GM19468 (cell line): ENCODE results near the gene ADGRG1.
"Not testable (repeated sequence)": the region's sequence is repeated elsewhere in the genome, so short reads cannot be mapped to it uniquely, and the experiment has no call there.

ENCODE experiments used
- ATAC-seq: cut with Tn5 transposase; IDR thresholded peaks from one replicate; pipeline ENCODE4 v1.9.1; 2021; ENCODE audit warnings: mild to moderate bottlenecking, moderate library complexity, moderate number of reproducible peaks; ENCODE audit not compliant: unreplicated experiment; ENCODE audit errors: extremely low read depth

Gene ADGRG1

GRCh38 chr16:57628008-57628781, at the start of gene ADGRG1:
TSS of gene ADGRG1 (plus strand) at chr16:57628630. CDS start at chr16:57650288, 21,658 bp downstream.
- ATAC-seq, result no peak

- no peak for ATAC-seq
Observed at GRCh38 chr16:57579361-57579665, 49.1 kb upstream of the ADGRG1 start.

GRCh38 chr16:57585051-57585687, 43.3 kb upstream of the ADGRG1 start:
- ATAC-seq, result no peak

GRCh38 chr16:57588831-57589230, 39.6 kb upstream of the ADGRG1 start:
- no peak for ATAC-seq

- no peak for ATAC-seq
Observed at GRCh38 chr16:57589374-57589773, 39.1 kb upstream of the ADGRG1 start.

DNA sequence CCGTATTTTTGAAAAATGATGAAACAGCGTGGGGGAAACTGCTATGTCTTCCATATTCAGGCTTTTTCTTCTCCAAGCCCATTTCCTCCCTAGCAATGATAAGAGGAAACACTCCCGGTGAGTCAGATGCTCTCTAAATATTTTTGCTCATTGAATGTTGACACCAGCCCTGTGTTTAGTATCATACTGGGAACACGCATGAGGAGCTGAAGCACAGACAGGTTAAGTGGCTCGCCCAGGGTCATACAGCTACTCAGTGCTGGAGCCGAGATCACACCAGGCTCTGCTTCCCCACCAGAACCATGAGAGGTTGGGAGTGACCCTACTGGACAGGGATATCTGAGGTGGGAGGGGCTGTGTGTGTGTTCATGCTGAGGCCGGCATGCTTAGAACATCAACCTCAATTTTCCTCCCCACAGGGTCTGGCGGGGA, 37.8 kb upstream of the ADGRG1 start:
- ATAC-seq, result no peak

GRCh38 chr16:57591086-57591869, 37.2 kb upstream of the ADGRG1 start:
- peak; percentile 42 for ATAC-seq

DNA sequence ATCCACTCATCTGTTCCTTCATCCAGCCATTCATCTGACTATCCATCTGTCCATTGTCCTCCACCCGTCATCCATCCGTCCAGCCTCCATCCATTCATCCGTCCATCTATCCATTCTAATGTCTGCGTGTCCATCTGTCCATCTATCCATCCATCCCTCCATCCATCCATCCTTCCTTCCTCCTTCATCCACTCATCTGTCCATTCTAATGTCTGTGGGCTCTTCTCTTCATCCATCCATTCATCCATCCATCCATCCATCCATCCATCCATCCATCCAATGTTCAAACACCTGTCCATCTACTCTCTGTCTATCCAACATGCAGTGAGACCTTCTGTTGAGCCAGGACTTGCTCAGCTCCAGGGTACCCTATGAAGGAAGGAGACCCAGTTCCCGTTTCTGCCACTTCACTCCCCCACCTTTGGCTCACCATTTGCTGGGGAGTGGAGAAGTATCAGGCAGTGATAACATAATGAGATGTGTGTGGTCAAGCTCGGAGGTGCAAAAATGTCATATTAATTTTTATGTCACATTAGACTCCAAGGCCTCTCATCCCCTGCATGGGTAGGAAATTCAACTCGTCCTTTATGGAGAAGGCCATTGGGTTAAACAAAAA, 36.5 kb upstream of the ADGRG1 start:
- no peak for ATAC-seq

DNA sequence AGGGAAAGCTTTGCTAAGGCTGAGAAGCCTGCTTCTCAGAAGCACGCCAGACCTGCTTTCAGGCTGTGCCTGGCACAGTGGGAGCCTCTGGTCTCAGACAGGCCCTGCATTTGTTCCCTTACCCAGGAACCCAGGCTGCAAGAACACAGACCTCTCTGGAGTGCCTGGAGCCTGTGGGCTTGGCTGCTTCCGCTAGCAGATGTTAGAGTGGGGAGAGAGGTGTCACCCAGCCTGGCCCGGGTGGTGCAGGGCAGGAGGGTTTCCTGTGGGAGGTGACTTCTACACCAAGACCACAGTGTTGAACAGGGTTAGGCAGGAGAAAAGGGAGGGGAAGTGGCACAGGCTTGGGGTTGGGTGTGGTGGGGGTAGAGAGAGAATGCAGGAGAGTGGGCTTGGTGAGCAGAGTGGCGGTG, 35.8 kb upstream of the ADGRG1 start:
- no peak for ATAC-seq

GRCh38 chr16:57593021-57593420, 35.4 kb upstream of the ADGRG1 start:
- no peak for ATAC-seq

- no peak for ATAC-seq
Observed at GRCh38 chr16:57593990-57594389, 34.4 kb upstream of the ADGRG1 start.

DNA sequence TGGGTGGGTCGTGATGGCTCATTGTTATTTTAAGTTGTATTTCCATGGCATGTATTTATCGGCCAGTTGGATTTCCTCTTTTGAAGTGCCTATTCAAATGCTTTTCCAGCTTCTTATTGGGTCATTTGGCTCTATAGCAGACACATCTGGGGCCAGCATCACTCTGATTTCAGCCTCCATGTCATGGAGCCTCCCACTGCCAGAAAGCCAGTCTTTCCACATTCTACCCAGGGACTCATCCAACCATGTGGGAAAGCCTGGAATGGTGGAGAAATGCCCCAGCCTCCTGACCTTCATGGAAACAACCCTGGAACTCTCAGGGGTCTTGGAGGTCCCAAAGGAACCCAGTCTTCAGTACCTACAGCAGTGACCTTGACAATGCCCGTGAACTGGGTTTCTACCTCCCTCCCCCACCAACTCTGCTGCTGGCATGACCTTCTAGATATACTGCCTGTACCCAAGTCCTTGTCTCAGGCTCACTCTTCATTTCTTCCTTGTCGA, 33.8 kb upstream of the ADGRG1 start:
- ATAC-seq, result no peak

GRCh38 chr16:57596234-57596633, 32.2 kb upstream of the ADGRG1 start:
- ATAC-seq, result not testable (repeated sequence)

GRCh38 chr16:57598437-57598836, 30.0 kb upstream of the ADGRG1 start:
- no peak for ATAC-seq

- ATAC-seq, result no peak
Observed at GRCh38 chr16:57600048-57600835, 28.2 kb upstream of the ADGRG1 start.

GRCh38 chr16:57600952-57601580, 27.4 kb upstream of the ADGRG1 start:
- ATAC-seq, result no peak

DNA sequence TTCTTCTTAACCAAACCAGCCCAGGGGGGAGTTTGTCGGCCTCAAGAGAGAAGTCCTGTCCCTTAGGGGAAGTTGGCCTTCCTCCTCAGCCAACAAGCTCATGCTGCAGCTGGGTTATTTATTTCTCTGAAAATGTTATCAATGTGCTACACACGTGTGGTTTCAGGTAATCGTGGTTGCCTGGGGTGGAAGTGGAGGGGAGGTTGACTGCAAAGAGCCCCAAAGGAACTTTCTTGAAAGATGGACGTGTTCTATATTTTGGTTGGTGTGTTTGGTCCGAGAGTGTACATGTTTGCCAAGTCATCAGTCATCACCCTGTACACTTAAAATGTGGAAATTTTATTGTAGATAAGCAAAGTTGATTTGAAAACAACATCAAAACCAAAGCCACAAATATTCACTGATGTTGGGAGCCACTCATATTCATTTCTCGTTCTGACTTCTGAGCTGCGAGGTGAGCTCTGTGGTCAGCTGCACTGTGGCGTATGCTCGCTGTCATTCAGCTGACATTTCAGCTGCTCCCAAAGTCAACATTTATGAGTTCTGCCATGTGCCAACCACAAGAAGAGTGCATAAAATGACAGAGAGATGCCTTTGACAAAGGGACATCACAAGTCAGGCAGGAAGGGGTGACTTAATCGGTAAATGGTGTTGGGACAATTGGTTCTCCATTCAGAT, 26.5 kb upstream of the ADGRG1 start:
- ATAC-seq, result peak; percentile 72

GRCh38 chr16:57603115-57604024, 25.1 kb upstream of the ADGRG1 start:
- no peak for ATAC-seq
